Endothelial cell (in vitro differentiated cells): ENCODE data around the gene FGA. TPM values are rescaled to one million over a fixed set of nuclear protein-coding genes. Genes with fewer than 3 reads are reported as not detected.

Source experiments
- DNase-seq: peaks from one replicate; pipeline ENCODE4 v3.0.0; 2021; ENCODE audit warnings: low spot score
- H3K27ac Mint-ChIP-seq: one replicate; pipeline ENCODE4 v1.8.0; 2021; ENCODE audit warnings: mixed read lengths, inconsistent platforms; ENCODE audit not compliant: unreplicated experiment
- H3K27me3 Mint-ChIP-seq: one replicate; pipeline ENCODE4 v1.8.0; 2021; ENCODE audit warnings: mild to moderate bottlenecking, moderate library complexity, mixed read lengths, inconsistent platforms; ENCODE audit not compliant: unreplicated experiment
- H3K36me3 Mint-ChIP-seq: one replicate; pipeline ENCODE4 v1.8.0; 2021; ENCODE audit warnings: mild to moderate bottlenecking, low read depth, mixed read lengths, inconsistent platforms; ENCODE audit not compliant: unreplicated experiment
- H3K4me1 Mint-ChIP-seq: one replicate; pipeline ENCODE4 v1.8.0; 2021; ENCODE audit warnings: mild to moderate bottlenecking, mixed read lengths, inconsistent platforms; ENCODE audit not compliant: unreplicated experiment
- H3K4me3 Mint-ChIP-seq: one replicate; pipeline ENCODE4 v1.8.0; 2021; ENCODE audit warnings: mild to moderate bottlenecking, mixed read lengths, inconsistent platforms; ENCODE audit not compliant: unreplicated experiment
- H3K9me3 Mint-ChIP-seq: one replicate; pipeline ENCODE4 v1.8.0; 2021; ENCODE audit warnings: mixed read lengths, inconsistent platforms; ENCODE audit not compliant: unreplicated experiment
- total RNA-seq: library from RNA; stranded (reverse); fragmentation: NEBNext Ultra II Directional; extraction: Animal tissue kit (Norgen Biotek cat#: 25700); gene quantifications from one replicate; pipeline ENCODE4 v1.2.1, GENCODE V29; 2021; ENCODE audit not compliant: unreplicated experiment
- TF ChIP-seq, protein P1 (sequence below): fragments of 200-600 bp; sonication (generic); IDR thresholded peaks from one replicate; pipeline ENCODE4 v1.5.0; 2021; ENCODE audit warnings: antibody characterized with exemption; ENCODE audit not compliant: unreplicated experiment

Gene FGA
- total RNA-seq, 1 donor from 2014 or later = not detected

DNA sequence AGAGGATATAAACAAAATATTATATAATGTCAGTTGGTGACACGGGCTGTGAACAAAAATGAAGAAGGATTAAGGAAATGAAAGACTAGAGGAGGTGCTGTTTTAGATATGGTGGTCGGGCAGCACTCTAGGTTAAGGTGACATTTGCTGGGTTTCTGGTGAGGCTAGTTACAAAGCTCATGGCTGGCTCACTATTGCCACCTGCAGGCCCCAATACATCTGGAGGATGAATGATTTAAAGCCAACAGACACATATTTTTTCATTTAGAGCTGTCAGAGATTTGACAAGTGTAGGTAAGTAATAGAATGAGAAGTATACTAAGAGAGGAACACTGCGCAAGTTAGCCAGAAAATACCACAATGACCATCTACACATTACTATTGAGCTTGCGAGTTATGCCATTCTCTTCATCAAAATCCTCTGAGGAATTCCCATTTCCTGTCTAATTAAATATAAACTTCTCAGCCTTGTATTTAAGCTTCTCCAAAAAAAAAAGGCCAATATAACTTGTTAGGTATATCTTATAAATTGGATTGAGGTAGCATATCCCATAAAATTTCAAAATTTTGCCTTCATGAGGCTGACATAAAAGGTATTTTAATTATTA, 28.3 kb upstream of the FGA start:
- H3K4me1 Mint-ChIP-seq = no peaks in the 10 kb centered on the region
- TF ChIP-seq, protein P1, sequence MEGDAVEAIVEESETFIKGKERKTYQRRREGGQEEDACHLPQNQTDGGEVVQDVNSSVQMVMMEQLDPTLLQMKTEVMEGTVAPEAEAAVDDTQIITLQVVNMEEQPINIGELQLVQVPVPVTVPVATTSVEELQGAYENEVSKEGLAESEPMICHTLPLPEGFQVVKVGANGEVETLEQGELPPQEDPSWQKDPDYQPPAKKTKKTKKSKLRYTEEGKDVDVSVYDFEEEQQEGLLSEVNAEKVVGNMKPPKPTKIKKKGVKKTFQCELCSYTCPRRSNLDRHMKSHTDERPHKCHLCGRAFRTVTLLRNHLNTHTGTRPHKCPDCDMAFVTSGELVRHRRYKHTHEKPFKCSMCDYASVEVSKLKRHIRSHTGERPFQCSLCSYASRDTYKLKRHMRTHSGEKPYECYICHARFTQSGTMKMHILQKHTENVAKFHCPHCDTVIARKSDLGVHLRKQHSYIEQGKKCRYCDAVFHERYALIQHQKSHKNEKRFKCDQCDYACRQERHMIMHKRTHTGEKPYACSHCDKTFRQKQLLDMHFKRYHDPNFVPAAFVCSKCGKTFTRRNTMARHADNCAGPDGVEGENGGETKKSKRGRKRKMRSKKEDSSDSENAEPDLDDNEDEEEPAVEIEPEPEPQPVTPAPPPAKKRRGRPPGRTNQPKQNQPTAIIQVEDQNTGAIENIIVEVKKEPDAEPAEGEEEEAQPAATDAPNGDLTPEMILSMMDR = peak; percentile 64
- H3K4me3 Mint-ChIP-seq = no peak overlapping the region
- DNase-seq = peak; percentile 67
- H3K27me3 Mint-ChIP-seq = no peaks in the 10 kb centered on the region
- no peaks in the 10 kb centered on the region for H3K36me3 Mint-ChIP-seq
- no peak overlapping the region for H3K27ac Mint-ChIP-seq
- H3K9me3 Mint-ChIP-seq = no peaks in the 10 kb centered on the region

DNA sequence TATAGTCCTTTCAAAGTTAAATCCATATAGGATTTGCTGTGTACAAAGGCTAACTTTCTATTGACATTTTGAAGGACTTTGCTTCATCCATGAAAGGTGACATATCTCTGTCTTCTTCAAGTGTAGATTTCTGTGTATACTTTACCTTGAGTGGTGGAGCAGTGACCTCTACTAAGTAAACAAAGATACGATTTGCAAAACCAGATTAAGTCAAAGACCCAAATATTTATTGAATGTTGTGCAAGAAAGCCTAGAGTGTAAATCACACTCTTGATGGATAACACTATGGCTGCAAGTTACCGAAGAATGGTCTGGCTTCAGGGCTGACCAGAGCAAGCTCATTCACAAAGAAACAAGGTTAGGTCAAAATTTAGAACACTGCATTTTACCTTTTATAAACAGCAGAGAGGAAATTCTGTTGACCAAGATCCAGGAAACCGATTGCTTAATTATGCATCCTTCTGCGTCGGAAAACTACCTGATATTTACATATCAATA, 27.3 kb upstream of the FGA start:
- no peaks in the 10 kb centered on the region for H3K4me1 Mint-ChIP-seq
- no peak overlapping the region for H3K27ac Mint-ChIP-seq
- no peak overlapping the region for H3K4me3 Mint-ChIP-seq
- no peaks in the 10 kb centered on the region for H3K9me3 Mint-ChIP-seq
- no peak for DNase-seq
- H3K36me3 Mint-ChIP-seq = no peaks in the 10 kb centered on the region
- H3K27me3 Mint-ChIP-seq = no peaks in the 10 kb centered on the region
- TF ChIP-seq, protein P1 = no peak

DNA sequence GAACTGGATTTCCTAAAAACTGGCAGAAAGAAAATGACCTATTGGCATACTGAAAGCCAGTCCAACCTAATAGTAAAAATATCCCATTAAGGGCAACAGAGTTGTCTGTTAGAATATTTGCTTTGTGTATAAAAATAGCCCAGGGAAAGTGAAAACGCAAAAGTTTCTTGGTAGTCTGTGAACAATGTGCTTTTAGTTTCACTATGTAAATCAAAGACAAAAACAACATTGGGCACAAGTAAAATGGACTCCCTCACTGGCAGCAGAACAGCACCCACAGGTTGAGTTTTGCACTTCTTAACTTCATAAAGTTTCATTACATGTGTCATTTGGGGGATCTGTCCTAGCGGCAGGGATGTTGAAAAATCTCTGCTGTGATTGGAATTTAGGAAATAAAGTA, 26.2 kb upstream of the FGA start:
- Mint-ChIP-seq H3K27ac (no peak overlapping the region), H3K36me3 (no peaks in the 10 kb centered on the region), H3K27me3 (no peaks in the 10 kb centered on the region), H3K9me3 (no peaks in the 10 kb centered on the region), H3K4me1 (no peaks in the 10 kb centered on the region), H3K4me3 (no peak overlapping the region)
- TF ChIP-seq, protein P1 = no peak
- no peak for DNase-seq

DNA sequence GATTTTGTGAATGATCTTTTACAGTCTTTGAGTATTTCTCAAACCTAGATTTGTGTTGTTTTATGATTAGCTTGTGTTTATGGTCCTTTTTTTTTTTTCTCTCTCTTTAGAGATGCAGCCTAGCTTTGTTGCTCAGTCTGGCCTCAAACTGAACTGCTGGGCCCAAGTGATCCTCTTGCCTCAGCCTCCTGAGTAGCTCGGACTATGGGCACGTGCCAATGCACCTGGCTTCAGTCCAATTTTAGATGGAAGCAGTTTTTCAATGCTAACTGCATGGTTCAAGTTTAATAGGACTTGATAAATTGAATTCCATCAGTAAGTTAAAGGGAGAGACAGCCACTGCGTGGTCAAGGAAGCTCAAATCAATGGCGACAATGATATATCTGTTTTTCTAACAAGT, 25.7 kb upstream of the FGA start:
- Mint-ChIP-seq H3K27ac (no peak overlapping the region), H3K4me3 (no peak overlapping the region), H3K36me3 (no peaks in the 10 kb centered on the region), H3K4me1 (no peaks in the 10 kb centered on the region), H3K9me3 (no peaks in the 10 kb centered on the region), H3K27me3 (no peaks in the 10 kb centered on the region)
- no peak for DNase-seq
- TF ChIP-seq, protein P1 = no peak

DNA sequence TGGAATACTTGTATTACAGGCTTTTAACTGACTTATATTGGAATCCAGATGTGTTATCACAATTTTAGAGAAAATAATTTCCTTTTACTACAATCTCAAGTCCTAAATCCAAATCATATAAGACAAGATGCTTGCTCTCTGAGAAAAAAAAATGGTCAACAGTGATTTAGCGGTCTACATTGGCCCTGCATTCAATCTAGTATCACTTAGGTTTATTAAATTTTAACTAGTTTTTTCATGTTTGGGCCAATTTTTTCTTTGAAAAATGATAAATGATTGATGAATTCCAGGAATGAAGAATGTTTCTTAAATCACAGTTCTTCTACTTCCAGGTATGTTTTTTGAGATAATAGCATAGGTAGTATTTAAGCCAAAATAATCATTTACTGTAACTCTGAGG, 24.7 kb upstream of the FGA start:
- no peaks in the 10 kb centered on the region for H3K9me3 Mint-ChIP-seq
- no peaks in the 10 kb centered on the region for H3K36me3 Mint-ChIP-seq
- no peak overlapping the region for H3K4me3 Mint-ChIP-seq
- TF ChIP-seq, protein P1 = no peak
- no peaks in the 10 kb centered on the region for H3K27me3 Mint-ChIP-seq
- H3K4me1 Mint-ChIP-seq = no peaks in the 10 kb centered on the region
- no peak for DNase-seq
- H3K27ac Mint-ChIP-seq = no peak overlapping the region
